HFF-Myc (cell line): ENCODE measurements around the gene ANKRD55.
"Not testable (repeated sequence)": the region's sequence is repeated elsewhere in the genome, so short reads cannot be mapped to it uniquely, and the experiment has no call there.

ENCODE experiments used
- DNase-seq: peaks from one replicate; pipeline ENCODE4 v3.0.0-alpha.2; 2011; ENCODE audit warnings: low read depth; ENCODE audit errors: extremely low read depth
- H3K4me3 ChIP-seq: replicated peaks from 2 replicates; pipeline ENCODE4 v1.5.1; 2011; ENCODE audit warnings: low read depth, mild to moderate bottlenecking, control low read depth, low read length
- TF ChIP-seq, protein P1 (sequence below): IDR thresholded peaks from 2 replicates; pipeline ENCODE4 v1.5.1; 2012; ENCODE audit warnings: mild to moderate bottlenecking, low read depth, low read length, control low read depth; ENCODE audit errors: missing control alignments

The ANKRD55 gene

DNA sequence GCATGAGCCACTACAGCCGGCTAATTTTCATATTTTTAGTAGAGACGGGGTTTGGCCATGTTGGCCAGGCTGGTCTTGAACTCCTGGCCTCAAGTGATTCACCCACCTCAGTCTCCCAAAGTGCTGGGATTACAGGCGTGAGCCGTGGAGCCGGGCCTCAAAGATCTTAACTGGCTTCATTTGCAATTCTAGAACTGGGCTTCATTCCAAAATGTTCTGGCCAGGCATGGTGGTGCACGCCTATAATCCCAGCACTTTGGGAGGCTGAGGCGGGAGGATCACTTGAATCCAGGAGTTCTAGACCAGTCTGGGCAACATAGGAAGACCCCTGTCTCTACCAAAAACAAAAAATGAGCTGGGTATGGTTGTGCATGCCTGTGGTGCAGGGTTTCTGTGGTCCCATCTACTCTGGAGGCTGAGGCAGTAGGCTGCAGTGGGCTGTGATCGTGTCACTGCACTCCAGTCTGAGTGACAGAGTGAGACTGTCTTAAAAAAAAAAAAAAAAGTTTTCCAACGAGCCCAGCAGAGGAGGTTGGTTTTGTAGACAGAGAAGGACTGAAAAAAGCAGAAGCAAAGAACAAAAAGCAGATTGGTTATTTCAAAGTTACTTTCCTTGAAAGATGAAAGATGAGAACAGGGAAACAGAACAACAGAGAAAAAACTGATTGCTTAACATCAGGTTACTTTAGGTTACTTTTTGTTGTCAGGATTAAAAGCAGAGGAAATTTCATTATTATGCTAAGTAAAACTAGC is 78.2 kb downstream of the ANKRD55 start:
- H3K4me3 ChIP-seq = no peak overlapping the region
- TF ChIP-seq, protein P1, sequence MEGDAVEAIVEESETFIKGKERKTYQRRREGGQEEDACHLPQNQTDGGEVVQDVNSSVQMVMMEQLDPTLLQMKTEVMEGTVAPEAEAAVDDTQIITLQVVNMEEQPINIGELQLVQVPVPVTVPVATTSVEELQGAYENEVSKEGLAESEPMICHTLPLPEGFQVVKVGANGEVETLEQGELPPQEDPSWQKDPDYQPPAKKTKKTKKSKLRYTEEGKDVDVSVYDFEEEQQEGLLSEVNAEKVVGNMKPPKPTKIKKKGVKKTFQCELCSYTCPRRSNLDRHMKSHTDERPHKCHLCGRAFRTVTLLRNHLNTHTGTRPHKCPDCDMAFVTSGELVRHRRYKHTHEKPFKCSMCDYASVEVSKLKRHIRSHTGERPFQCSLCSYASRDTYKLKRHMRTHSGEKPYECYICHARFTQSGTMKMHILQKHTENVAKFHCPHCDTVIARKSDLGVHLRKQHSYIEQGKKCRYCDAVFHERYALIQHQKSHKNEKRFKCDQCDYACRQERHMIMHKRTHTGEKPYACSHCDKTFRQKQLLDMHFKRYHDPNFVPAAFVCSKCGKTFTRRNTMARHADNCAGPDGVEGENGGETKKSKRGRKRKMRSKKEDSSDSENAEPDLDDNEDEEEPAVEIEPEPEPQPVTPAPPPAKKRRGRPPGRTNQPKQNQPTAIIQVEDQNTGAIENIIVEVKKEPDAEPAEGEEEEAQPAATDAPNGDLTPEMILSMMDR = no peak
- no peak for DNase-seq

DNA sequence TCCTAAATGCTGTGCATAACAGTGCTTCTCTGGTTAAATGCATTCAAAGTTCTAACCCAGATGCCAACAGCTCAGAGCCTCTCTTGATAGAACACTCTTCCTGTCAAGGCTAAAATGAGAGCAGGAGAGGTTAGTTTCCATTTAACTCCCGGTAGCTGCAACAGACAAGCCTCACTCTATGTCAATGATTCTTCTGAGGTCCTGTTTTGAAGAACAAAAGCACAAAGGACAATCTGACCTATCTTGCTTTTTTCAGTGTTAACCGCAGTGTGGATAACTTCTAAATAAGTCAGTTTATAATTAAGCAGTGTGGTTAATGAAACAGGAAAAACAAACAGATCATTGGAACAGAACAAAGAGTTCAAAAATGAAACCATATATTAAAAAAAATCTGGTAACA is 80.7 kb downstream of the ANKRD55 start:
- no peak for DNase-seq
- H3K4me3 ChIP-seq = no peak overlapping the region
- TF ChIP-seq, protein P1 = no peak

DNA sequence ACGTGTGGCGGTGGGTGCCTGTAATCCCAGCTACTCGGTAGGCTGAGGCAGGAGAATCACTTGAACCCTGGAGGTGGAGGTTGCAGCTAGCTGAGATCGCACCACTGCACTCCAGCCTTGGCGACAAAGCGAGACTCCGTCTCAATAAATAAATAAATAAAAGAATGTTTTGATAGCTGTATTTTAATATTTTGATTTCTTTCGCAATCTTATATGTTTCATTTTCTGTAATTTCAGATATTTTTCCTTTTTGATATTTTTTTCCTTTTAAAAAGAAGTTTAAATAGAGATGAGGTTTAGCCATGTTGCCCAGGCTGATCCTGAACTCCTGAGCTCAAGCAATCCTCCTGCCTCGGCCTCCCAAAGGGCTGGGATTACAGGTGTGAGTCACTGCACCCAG is 82.4 kb downstream of the ANKRD55 start:
- H3K4me3 ChIP-seq, DNase-seq: not testable (repeated sequence)

DNA sequence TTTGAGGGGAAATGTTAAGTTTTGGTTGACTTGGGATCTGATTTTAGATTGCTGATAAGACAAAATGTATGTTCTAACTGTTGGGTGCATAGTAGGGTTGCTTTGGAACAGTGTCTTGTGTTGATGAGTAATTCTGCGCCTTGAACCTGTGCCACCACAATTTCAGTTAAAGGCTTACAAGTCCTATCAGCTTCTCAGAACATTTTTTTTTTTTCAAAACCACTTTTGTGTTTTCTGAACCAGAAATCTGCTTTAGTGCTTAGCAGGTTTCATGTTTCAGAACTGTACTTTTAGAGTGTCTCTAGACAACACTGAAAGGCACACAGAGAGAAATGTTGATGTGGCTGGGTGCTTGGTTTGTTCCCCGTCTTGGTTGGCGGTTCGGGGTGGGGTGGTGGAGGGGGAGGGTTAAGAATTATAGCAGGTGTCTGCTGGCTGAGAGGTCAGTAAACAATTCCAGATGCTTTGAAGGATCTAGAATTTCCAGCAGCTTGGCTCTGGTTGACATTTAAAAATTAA is 84.6 kb downstream of the ANKRD55 start:
- TF ChIP-seq, protein P1 = no peak
- no peak overlapping the region for H3K4me3 ChIP-seq
- no peak for DNase-seq

DNA sequence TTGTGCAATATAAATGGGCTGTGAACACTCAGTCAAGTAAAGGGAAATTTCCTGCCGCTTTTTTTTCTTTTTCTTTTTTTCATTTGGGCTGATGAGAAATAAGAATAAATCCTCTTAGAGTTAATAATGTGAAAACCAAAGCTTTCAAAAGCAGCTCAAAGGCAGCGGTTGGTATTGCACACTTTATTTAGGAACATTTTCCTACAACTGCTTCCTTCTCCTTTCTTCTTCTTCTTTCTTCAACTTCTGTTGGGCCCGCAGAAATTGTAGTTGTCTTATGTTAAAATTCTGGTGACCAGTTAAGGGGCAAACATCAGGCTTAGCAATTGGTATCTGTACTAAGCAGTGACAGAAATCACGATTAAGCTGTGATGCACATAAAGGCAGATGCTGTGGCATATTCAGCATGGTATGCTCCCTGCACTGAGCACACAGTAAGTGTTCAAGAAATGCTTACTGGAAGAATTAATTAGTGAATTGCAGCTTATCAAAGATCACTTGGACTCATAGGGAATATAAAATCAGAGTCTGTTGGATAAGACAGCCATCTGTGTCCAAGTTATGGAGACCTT is 85.4 kb downstream of the ANKRD55 start:
- TF ChIP-seq, protein P1 = no peak
- DNase-seq = no peak
- no peak overlapping the region for H3K4me3 ChIP-seq

DNA sequence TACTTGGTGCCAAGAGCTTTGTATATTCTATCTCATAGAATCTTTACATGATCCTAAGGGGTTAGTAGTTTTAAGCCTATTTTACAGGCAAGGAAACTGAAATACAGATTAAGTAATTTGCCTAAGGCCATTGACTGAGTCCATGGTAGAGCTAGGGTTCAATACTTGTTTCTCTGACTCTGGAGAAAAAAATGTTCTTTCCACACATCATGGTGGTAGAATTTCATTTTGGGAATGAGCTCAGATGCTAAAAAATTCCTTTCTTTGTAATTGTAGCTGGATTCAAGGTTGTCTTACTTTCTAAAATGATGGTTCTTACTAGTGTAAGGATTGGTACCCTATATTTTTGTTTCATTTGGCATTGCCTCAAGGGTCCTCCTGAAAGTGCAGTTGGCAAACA is 86.0 kb downstream of the ANKRD55 start:
- H3K4me3 ChIP-seq = no peak overlapping the region
- no peak for DNase-seq
- TF ChIP-seq, protein P1 = no peak

DNA sequence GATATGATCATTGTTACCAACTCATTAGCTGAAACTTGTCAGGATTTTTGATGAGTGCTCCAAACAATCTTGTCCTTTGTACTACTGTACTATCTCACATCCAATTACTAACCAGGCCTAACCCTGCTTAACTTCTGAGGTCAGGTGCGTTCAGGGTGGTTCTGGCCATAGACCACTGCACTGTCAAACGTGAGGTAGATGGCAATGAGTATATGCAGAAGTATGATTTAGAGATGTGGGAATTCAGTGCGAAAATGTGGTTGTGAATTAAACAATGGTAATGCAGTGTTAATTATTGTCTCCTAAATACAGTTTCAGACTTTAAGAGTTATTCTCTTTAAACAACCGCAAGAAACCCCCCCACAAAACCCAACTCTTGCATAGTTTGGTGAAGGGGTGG is 86.5 kb downstream of the ANKRD55 start:
- H3K4me3 ChIP-seq = no peak overlapping the region
- no peak for DNase-seq
- TF ChIP-seq, protein P1 = no peak
